ENCODE data around the gene MOSPD3.
A peak's percentile ranks its signal among the peaks of the same experiment; 100 is the strongest.
"Not testable (repeated sequence)": the region's sequence is repeated elsewhere in the genome, so short reads cannot be mapped to it uniquely, and the experiment has no call there.

Gene MOSPD3

DNA sequence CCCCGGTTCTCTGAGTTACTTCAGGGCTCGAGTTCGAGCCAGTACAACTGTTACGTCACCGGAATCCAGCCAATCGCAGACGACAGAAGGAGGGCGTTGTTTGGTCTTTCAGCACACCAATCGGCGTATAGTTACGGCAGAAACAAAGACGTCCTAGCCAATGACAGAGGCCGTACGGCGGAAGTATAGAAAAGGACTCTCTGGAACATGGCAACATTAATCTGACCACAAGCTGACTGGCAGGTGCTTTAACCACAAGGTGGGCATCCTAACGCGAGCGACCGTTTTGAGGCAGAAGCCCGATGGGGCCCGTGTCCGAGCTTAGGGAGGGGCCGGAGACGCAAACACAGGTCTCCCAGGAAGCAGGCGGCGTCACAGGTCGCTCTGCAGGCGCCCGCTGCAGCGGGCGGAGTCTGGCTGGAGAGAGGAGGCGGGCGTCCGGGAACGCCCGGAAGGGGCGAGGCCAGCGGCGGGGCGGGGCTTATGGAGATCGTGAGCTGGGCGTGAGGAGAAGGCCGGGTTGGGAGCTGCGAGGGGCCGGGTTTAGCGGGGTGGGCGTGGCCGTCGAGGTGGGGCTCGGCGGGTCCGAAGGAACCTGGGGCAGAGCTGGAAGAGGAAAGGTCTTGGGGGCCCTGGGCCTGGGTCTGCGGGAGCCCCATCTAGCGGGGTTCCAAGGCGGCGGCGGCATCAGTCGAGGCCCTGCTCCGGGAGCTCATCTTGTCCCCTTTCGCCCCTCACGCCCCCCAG, at the start of gene MOSPD3:
Gene MOSPD3 (plus strand): TSS at position 558 of the 747 bp plus-strand sequence. CDS start 252 bp downstream, outside the sequence.
- peak; percentile 100 for DNase-seq

GRCh38 chr7:100563100-100563564, 49.2 kb upstream of the MOSPD3 start:
- no peak for DNase-seq

- peak; percentile 24 for DNase-seq
Observed at GRCh38 chr7:100563809-100564400, 48.4 kb upstream of the MOSPD3 start.

DNA sequence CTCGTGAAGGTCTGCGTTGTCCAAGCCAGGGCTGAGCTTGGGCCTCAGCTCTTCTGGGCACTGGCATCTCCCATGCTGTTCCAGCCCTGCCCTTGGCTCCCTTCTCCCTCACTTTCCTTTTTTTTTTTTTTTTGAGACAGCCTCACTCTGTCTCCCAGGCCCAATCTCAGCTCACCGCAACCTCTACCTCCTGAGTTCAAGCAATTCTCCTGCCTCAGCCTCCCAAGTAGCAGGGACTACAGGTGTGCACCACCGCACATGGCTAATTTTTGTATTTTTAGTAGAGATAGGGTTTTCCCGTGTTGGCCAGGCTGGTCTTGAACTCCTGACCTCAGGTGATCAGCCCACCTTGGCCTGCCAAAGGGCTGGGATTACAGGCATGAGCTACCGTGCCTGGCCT, 47.9 kb upstream of the MOSPD3 start:
- DNase-seq: not testable (repeated sequence)

DNA sequence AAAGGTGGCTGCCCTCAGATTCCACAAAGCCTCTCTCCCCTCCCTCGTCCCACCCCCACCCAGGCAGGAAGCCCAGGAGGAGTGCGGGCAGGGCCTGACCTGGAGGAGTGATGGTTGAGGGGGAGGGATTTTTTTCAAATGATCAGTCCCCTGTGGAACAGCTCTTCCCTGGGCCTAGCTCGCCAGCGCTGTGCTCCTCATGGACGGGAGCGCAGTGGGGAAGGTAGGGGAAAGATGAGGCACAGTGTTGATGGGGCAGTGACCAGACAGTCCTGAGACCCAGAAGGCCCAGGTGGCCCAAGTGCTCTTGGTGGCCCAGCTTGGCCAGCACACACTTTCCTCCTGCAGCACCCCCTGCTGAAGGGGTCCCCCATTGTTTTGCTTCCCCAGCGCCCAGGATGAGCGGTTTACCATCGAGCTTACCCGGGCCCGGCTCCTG, 47.2 kb upstream of the MOSPD3 start:
- DNase-seq: no peak

DNA sequence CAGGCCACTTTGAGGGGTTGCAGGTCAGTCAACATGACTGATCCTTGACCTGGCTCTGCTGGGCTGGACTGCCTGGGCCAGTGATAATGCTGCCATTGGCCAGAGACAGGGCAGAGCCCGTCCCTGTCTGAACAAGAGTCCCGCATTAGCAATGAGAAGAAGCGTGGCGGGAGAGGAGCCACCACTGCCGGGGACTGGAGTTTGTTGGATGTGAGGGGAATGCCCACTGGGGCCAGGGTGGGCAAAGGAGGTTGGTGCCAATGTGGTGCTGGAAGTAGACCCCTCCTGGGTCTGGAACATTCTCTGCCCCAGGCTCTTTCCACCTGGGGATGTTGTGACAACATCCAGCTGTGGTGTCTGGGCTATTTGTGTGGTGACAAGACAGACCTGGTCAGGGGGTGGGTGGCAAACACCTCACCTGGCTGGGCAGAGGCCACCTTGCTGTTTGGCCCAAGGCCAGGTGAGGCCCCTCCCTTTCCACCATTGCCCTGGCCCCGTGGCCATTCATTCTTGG, 46.3 kb upstream of the MOSPD3 start:
- no peak for DNase-seq

- no peak for DNase-seq
Observed at GRCh38 chr7:100567031-100567730, 45.2 kb upstream of the MOSPD3 start.

- DNase-seq: peak; percentile 26
Observed at GRCh38 chr7:100567751-100568175, 44.6 kb upstream of the MOSPD3 start.

GRCh38 chr7:100568176-100568895, 44.0 kb upstream of the MOSPD3 start:
- no peak for DNase-seq

DNA sequence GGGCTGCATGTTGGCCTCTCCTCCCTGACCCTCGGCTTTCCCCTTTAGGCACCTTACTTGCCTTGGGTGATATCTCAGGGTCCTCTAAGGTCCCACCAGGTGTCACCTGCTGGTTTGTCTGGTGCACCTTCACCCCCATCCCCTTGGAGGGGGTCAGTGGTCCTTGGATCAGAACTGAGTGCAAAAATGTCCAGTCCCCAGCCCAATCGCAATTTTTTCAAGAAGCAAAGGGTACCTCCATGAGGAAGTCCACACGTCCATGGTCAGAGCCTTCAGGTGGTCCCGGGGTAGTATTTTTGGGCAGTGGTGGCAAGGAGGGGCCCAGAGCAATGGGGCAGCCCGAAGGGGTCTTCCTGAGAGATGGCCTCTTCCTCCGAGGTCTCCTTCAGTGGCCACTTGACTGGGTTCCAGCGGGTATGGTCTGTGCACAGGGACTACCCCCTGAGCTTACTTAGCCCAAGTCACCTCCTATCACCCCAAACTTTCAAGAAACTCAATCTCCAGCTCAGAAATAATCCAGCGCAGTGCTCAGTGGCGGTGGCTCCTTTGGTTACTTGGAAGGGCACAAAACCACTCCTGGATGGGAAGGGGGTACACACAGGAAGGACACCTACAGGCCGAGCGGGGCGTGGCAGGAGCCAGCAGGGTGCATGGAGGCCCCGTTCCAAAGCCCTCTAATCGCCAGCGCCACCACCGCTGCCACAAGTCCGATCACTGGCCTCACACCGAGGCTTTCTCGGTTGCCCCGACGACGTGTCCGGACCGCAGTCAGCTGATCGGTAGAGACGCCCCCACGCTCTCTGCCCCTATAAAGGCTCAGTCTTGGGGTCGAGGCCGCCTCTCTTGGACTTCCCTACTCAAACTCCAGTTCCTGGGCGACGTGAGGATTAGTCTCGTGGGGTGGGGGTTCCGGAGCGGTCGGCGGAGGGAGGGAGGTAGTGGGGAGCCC, 43.2 kb upstream of the MOSPD3 start:
- peak; percentile 78 for DNase-seq

GRCh38 chr7:100570954-100571828, 41.1 kb upstream of the MOSPD3 start:
- DNase-seq: no peak

DNA sequence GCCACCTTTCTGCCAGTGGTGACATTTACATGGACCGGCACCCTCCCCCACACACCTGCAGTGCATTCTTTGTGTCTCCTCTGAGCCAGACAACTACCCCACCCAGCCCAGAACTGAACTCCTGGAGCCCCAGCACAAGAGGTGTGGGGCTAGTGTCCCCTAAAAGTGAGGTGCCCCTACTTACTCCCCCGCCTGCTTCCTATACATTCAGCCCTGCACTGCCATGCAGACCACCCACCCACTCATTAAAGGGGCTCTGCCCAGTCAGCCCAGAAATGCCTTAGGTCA, 40.6 kb upstream of the MOSPD3 start:
- no peak for DNase-seq

DNA sequence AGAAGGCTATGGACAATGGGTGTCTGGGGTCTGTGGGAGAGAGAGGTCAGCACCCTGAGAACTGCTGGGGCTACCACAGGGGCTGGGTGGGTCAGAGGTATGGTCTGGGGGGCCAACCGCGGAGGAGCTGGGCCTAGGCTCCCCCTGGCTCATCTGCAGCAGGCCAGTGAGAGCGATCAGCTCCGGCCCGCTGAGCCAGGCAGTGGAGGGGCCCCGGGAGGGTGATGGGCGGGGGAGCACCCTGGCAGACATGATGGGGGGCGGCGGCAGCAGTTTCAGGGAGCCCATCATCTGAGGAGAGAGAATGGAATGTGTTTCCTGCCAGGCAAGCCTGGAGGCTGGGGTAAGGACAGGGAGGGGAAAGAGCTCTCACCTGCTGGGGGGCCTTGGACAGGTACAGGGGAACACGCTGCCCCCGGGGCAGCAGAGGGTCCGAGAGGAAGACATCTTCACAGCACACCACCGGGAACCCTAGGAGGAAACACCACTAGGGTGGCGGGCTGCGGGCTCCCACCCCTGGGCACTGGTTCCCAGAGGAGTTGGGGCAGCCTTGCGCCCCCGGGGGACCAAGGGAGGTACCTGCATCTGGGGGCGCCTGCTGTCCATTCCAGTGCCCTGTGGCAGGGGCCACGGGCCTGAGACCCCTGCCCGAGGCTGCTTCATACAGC, 39.9 kb upstream of the MOSPD3 start:
- DNase-seq: no peak

DNA sequence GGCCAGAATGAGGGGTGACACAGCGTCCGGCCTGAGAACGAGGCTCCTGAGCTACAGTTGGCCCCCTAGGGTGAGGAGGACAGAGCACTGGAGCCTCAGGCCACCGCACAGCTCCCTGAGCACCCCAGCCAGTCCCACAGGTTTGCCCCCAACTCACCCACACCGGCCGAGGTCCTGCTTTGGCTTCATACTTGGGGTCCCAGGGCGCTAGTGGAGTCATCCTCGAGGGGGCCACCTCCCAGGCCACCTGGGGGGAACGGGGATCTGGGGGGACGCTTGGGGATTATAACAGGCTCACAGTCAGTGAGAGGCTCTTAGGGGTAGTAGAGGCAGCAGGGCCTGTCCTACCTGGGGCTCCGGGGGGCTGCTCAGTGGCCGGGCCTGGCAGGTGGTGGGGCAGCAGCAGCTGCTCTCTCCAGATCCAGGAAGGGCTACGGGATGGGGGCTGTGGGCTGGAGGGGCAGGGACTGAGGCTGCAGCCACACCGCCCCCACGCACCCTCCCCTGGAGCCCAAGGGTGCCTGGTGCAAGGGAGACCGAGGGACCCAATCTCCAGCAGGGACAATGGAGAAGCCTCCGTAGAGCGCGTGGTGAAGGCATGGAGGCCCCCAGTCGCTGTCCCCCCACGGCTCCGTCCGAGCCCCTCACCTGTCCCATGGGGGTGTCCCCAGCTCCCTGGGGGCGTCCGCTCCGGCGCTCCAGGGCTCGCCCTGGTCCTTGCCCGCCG, 39.2 kb upstream of the MOSPD3 start:
- DNase-seq: no peak

DNA sequence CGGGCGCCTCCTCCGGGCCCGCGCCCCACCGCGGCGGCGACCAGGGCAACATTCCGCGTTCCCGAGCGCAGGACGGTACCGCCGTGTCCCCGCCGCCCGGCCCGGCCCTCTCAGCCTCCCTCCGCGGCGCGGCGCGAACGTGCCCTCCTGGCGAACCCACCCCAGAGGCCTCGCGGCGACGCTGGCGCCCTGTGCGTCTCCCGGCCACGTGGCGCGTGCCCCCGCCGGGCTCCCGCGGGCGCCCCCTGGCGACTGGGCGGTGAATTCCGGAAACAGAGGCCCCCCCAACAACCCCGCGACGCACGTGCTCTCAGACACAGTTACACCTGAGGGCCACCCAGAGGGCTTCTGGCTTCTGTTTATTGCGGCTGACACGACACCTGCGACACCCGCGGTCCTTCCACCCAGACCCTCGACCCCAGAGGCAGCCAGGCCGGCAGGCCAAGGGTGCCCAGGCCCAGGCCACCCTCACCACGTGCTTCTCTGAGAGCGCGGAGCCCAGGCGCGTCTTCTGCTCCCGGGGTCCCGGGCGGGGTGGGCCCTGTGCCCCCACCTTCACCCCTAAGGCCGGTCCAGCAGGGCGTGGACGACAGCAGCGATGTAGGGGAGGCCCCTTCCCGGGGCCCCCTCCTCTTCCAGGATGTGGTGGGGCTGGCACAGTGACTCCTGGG, 38.5 kb upstream of the MOSPD3 start, which contains the start of gene SAP25:
Gene SAP25 (minus strand): TSS at position 210 of the 671 bp plus-strand sequence. CDS start 158 bp downstream, at position 52.
- no peak for DNase-seq

DNA sequence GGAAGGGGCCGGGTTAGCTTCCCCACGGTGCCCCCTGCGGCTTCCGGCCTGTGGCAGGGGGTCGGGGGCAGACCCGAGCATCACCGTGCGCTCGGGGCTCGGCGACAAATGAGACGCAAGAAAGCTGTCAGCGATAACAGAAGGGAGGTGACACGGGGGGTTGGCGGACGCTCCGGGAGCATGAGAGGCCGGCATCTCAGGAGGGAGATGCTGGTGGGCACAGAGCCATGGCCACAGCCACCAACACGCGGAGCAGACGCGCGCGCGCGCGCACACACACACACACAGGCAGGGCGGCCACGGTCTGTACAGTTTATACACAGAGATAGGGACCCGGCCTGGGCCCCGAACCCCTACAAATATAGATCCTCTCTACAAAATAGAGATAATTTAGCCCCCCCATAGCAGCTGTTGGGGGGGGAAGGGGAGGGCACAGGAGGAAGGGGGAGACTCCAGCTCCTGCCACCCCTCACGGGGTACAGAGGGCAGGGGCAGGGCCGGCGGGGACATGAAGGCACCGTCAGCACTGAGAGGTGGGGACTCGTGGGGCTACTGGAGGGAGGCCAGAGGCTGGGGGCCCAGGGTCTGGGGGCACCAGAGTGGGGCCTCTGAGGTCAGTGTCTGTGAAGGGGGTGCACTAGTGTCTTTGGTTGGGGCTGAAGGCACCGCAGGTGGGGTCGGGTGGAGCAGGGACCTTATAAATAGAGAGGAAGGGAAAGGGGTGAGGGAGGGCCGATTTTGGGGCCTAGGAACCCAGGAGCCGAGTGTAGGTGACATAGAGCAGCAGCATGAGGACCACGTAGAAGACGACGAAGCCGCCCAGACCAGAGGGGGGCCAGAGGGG, 37.8 kb upstream of the MOSPD3 start:
- no peak for DNase-seq

GRCh38 chr7:100575206-100575631, 37.1 kb upstream of the MOSPD3 start:
- no peak for DNase-seq
